Retinal pigment epithelial cell (primary cell): ENCODE results near the gene UBE2E3.

Experiments
- DNase-seq: peaks from one replicate; pipeline ENCODE4 v3.0.0-alpha.2; 2010; ENCODE audit warnings: low read depth
- H3K4me3 ChIP-seq: 2 replicates; pipeline ENCODE4 v1.5.1; 2011; ENCODE audit warnings: mild to moderate bottlenecking, low read length, control low read depth, moderate library complexity
- CTCF ChIP-seq: conservative IDR thresholded peaks from 2 replicates; pipeline ENCODE4 v1.5.1; 2011; ENCODE audit warnings: low read depth, low read length, control low read depth, inconsistent platforms

Gene UBE2E3

GRCh38 chr2:181106789-181107627 is 126.6 kb downstream of the UBE2E3 start:
- DNase-seq: peak; percentile 93
- no peak overlapping the region for H3K4me3 ChIP-seq
- no peak for TF ChIP-seq CTCF

- no peak overlapping the region for H3K4me3 ChIP-seq
- TF ChIP-seq CTCF: no peak
- DNase-seq: no peak
Measured at GRCh38 chr2:181107628-181107945, 127.2 kb downstream of the UBE2E3 start.

DNA sequence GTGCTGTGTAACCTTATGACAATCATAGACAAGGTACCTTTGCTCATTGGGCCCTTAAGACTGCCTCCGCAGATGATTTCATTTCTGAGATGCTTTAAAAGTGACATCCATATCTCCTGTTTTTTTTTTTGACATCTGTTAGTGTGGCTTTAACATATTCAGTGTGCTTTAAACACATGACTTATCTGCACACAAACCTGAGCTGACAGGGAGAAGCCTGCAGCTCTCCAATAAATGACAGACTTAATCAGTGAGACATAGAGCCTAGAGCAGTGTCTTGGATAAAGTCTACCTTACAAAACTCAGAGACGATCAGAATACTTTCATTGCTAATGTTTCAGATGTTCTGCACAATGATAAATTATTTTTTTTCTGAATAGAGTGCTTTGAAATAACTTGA is 130.7 kb downstream of the UBE2E3 start:
- DNase-seq: no peak
- TF ChIP-seq CTCF: no peak
- no peak overlapping the region for H3K4me3 ChIP-seq

DNA sequence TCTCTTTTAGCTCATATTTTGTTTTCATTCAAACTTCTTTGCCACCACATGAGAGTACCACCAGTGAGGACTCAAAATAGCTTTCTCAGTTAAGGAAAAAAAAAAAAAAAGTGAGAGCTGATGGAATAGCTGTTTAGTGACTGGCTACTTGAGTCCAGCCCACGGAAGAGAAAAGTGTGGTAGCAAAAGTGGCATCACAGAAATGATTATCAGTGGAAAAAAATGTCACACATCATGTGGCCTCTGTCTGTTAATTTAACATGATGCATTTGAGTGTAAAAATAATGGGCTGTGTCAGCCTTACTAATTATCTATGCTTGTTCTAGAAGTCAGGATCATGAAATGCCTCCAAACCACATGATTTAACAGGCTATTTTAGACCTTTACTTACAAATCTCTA is 132.5 kb downstream of the UBE2E3 start:
- no peak for TF ChIP-seq CTCF
- no peak for DNase-seq
- H3K4me3 ChIP-seq: no peak overlapping the region
